ENCODE measurements around the gene SF3B5. TPM values are rescaled to one million over a fixed set of nuclear protein-coding genes. Genes with fewer than 3 reads are reported as not detected.
A peak's percentile ranks its signal among the peaks of the same experiment; 100 is the strongest.

Gene SF3B5
- total and polyA plus RNA-seq, 2 donors from 2014 or later, result 101 to 420 TPM

GRCh38 chr6:144066741-144067484 lies 28.5 kb downstream of the SF3B5 start:
- H3K9ac ChIP-seq (ENCODE audit: low read length in 3 of 3), result no peak overlapping the region
- no peaks in the 10 kb centered on the region for H3K9me3 ChIP-seq (ENCODE audit: control insufficient read depth in 2 of 3, insufficient read depth in 1 of 3, low read length in 3 of 3)
- H3K4me3 ChIP-seq (ENCODE audit: low read length in 3 of 3), result no peak overlapping the region
- intact Hi-C loops (cut with DNase I), result no loop called here
- TF ChIP-seq CTCF (IDR thresholded peaks at IDR 0.05; ENCODE audit: borderline replicate concordance, extremely low read depth, insufficient read depth), result no peak
- FAIRE-seq (no peak), DNase-seq (peak in 1 of 5 donors; percentile 2)
- H3K27me3 ChIP-seq (ENCODE audit: control insufficient read depth, insufficient read depth, low read length), result peaks cover 12% of the 10 kb centered on the region
- H3K36me3 ChIP-seq (ENCODE audit: control insufficient read depth in 2 of 3, insufficient read depth in 3 of 3, low read length in 3 of 3), result no peaks in the 10 kb centered on the region
- peaks cover 0 to 4% (median 0%) of the 10 kb centered on the region in 3 donors for H3K4me1 ChIP-seq (ENCODE audit: control insufficient read depth in 2 of 3, insufficient read depth in 2 of 3, low read depth in 1 of 3, low read length in 3 of 3)
- no peak overlapping the region for H3K27ac ChIP-seq (ENCODE audit: low read depth in 2 of 2, low read length in 2 of 2)

GRCh38 chr6:144066255-144066654 lies 29.1 kb downstream of the SF3B5 start:
- no peak overlapping the region for H3K4me3 ChIP-seq (ENCODE audit: low read length in 3 of 3)
- no peaks in the 10 kb centered on the region for H3K9me3 ChIP-seq (ENCODE audit: control insufficient read depth in 2 of 3, insufficient read depth in 1 of 3, low read length in 3 of 3)
- no peak overlapping the region for H3K9ac ChIP-seq (ENCODE audit: low read length in 3 of 3)
- peaks cover 12% of the 10 kb centered on the region for H3K27me3 ChIP-seq (ENCODE audit: control insufficient read depth, insufficient read depth, low read length)
- FAIRE-seq, result no peak
- no peak overlapping the region for H3K27ac ChIP-seq (ENCODE audit: low read depth in 2 of 2, low read length in 2 of 2)
- TF ChIP-seq CTCF (IDR thresholded peaks at IDR 0.05; ENCODE audit: borderline replicate concordance, extremely low read depth, insufficient read depth), result no peak
- DNase-seq, result no peak
- H3K36me3 ChIP-seq (ENCODE audit: control insufficient read depth in 2 of 3, insufficient read depth in 3 of 3, low read length in 3 of 3), result no peaks in the 10 kb centered on the region
- intact Hi-C loops (cut with DNase I), result no loop called here
- peaks cover 0 to 4% (median 0%) of the 10 kb centered on the region in 3 donors for H3K4me1 ChIP-seq (ENCODE audit: control insufficient read depth in 2 of 3, insufficient read depth in 2 of 3, low read depth in 1 of 3, low read length in 3 of 3)

- peak overlapping the region in 1 of 3 donors; percentile 53 for H3K9ac ChIP-seq (ENCODE audit: low read length in 3 of 3)
These were observed 30.1 kb downstream of the SF3B5 start for GRCh38 chr6:144065213-144065660.

More at GRCh38 chr6:144065213-144065660, 30.1 kb downstream of the SF3B5 start:
- no peaks in the 10 kb centered on the region for H3K36me3 ChIP-seq (ENCODE audit: control insufficient read depth in 2 of 3, insufficient read depth in 3 of 3, low read length in 3 of 3)
- no peaks in the 10 kb centered on the region for H3K9me3 ChIP-seq (ENCODE audit: control insufficient read depth in 2 of 3, insufficient read depth in 1 of 3, low read length in 3 of 3)
- peaks cover 12% of the 10 kb centered on the region for H3K27me3 ChIP-seq (ENCODE audit: control insufficient read depth, insufficient read depth, low read length)
- FAIRE-seq (no peak), DNase-seq (peak in 1 of 5 donors; percentile 21)
- H3K4me1 ChIP-seq (ENCODE audit: control insufficient read depth in 2 of 3, insufficient read depth in 2 of 3, low read depth in 1 of 3, low read length in 3 of 3), result peaks cover 0 to 4% (median 0%) of the 10 kb centered on the region in 3 donors
- intact Hi-C loops (cut with DNase I), result no loop called here
- H3K4me3 ChIP-seq (ENCODE audit: low read length in 3 of 3), result peak overlapping the region in 2 of 3 donors; percentile 57 to 67
- no peak for TF ChIP-seq CTCF (IDR thresholded peaks at IDR 0.05; ENCODE audit: borderline replicate concordance, extremely low read depth, insufficient read depth)
- no peak overlapping the region for H3K27ac ChIP-seq (ENCODE audit: low read depth in 2 of 2, low read length in 2 of 2)

All from kidney (tissue), 14 donors.